DMS53 treated with DMSO at 0.1 percent for 48 hours (cell line): ENCODE results near the gene GAS6.
"Not testable (repeated sequence)": the region's sequence is repeated elsewhere in the genome, so short reads cannot be mapped to it uniquely, and the experiment has no call there.

Experiments
- DNase-seq: peaks from one replicate; lab custom pipeline; 2025; ENCODE audit not compliant: unreplicated experiment; lab: John Stamatoyannopoulos, UW

GAS6 gene

GRCh38 chr13:113794764-113795173 lies 69.1 kb downstream of the GAS6 start:
- DNase-seq, result no peak

- no peak for DNase-seq
Measured at GRCh38 chr13:113794086-113794485, 69.8 kb downstream of the GAS6 start.

GRCh38 chr13:113793718-113794085 lies 70.2 kb downstream of the GAS6 start:
- DNase-seq, result no peak

- no peak for DNase-seq
Measured at GRCh38 chr13:113792886-113793717, 70.8 kb downstream of the GAS6 start.

- DNase-seq, result no peak
Measured at GRCh38 chr13:113792236-113792770, 71.6 kb downstream of the GAS6 start.

- no peak for DNase-seq
Measured at GRCh38 chr13:113791761-113792160, 72.1 kb downstream of the GAS6 start.

- DNase-seq, result no peak
Measured at GRCh38 chr13:113791226-113791625, 72.7 kb downstream of the GAS6 start.

- not testable (repeated sequence) for DNase-seq
Measured at GRCh38 chr13:113789931-113790330, 73.9 kb downstream of the GAS6 start.

GRCh38 chr13:113789167-113789566 lies 74.7 kb downstream of the GAS6 start:
- no peak for DNase-seq

GRCh38 chr13:113788413-113789135 lies 75.3 kb downstream of the GAS6 start:
- no peak for DNase-seq

- no peak for DNase-seq
Measured at GRCh38 chr13:113787694-113788093, 76.2 kb downstream of the GAS6 start.

GRCh38 chr13:113786262-113786841 lies 77.5 kb downstream of the GAS6 start:
- DNase-seq, result no peak

GRCh38 chr13:113785051-113786010 lies 78.5 kb downstream of the GAS6 start:
- DNase-seq, result no peak

GRCh38 chr13:113784645-113785024 lies 79.2 kb downstream of the GAS6 start:
- no peak for DNase-seq

- DNase-seq, result no peak
Measured at GRCh38 chr13:113783966-113784644, 79.8 kb downstream of the GAS6 start.

GRCh38 chr13:113783200-113783881 lies 80.5 kb downstream of the GAS6 start:
- no peak for DNase-seq

- no peak for DNase-seq
Measured at GRCh38 chr13:113782472-113782871, 81.4 kb downstream of the GAS6 start.

GRCh38 chr13:113781571-113781970 lies 82.3 kb downstream of the GAS6 start:
- no peak for DNase-seq
